ENCODE results near the gene TALDO1.

GRCh38 chr11:764322-765024 lies 17.2 kb downstream of the TALDO1 start:
- no peak for TF ChIP-seq ZBTB33 (IDR thresholded peaks at IDR 0.05)
- TF ChIP-seq MAX (IDR thresholded peaks at IDR 0.05) = no peak
